Measurements from ENCODE around the gene SLC25A51. TPM values are rescaled to one million over a fixed set of nuclear protein-coding genes. Genes with fewer than 3 reads are reported as not detected.
"Not testable (repeated sequence)": the region's sequence is repeated elsewhere in the genome, so short reads cannot be mapped to it uniquely, and the experiment has no call there.

The SLC25A51 gene
- total RNA-seq, 4 donors from 2014 or later, result 21.0 to 31.6 (median 26.1) TPM

DNA sequence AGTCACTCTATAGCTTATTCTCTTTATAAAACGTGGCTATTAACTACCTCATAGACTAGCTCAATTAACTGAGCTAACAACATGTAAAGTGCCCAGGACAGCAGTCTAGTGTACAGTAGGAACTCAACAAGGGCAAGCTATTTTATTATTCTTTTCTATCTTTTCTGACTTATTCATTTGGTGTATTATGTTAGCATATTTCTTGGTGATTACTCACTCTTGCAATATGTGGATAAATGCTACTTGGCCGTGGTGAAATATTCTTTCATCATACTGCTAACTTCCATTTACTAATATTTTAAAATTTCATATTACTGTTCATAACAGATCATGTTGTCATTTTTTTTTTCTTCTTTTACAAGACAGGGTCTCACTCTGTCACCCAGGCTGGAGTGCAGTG is 4.9 kb downstream of the SLC25A51 start:
- WGBS, result 89% methylated on average over 2 of the region's 2 CpGs
- TF ChIP-seq POLR2A (IDR thresholded peaks at IDR 0.05) (no peak), EP300 (IDR thresholded peaks at IDR 0.05) (no peak), POLR2AphosphoS5 (IDR thresholded peaks at IDR 0.05) (no peak), CTCF (IDR thresholded peaks at IDR 0.05) (no peak)
- H3K4me3 ChIP-seq, result no peak overlapping the region
- H3K27ac ChIP-seq, result no peak overlapping the region
- peaks cover 51% of the 10 kb centered on the region for H3K36me3 ChIP-seq
- no peak for DNase-seq (ENCODE audit: low spot score in 2 of 2)
- no peaks in the 10 kb centered on the region for H3K9me3 ChIP-seq
- H3K27me3 ChIP-seq, result no peaks in the 10 kb centered on the region
- H3K4me1 ChIP-seq, result peaks cover 13% of the 10 kb centered on the region

DNA sequence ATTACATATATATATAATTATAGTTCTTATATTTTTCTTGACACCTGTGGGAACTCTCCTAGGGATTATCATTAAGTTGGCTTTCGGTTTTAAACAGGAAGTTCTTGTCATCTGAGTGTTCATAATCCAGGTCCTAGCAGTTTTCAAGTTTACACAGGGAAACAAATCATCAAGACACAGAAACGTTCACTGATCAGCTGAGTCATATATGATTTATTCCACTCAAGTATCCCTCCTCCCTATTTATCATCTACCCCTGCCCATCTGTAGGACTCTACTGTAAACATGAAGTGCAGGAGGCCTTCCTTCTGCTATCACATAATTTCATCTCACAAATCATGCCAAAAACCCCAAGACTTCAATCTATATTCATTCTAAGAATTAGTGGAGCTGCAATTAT is 6.3 kb downstream of the SLC25A51 start:
- peaks cover 58% of the 10 kb centered on the region for H3K36me3 ChIP-seq
- H3K4me1 ChIP-seq, result peaks cover 6% of the 10 kb centered on the region
- H3K27me3 ChIP-seq, result no peaks in the 10 kb centered on the region
- no peak overlapping the region for H3K4me3 ChIP-seq
- DNase-seq (ENCODE audit: low spot score in 2 of 2), result no peak
- H3K9me3 ChIP-seq, result no peaks in the 10 kb centered on the region
- TF ChIP-seq POLR2A (IDR thresholded peaks at IDR 0.05) (no peak), POLR2AphosphoS5 (IDR thresholded peaks at IDR 0.05) (no peak), CTCF (IDR thresholded peaks at IDR 0.05) (no peak), EP300 (IDR thresholded peaks at IDR 0.05) (no peak)
- no peak overlapping the region for H3K27ac ChIP-seq
- 55% methylated on average over 2 of the region's 2 CpGs for WGBS

DNA sequence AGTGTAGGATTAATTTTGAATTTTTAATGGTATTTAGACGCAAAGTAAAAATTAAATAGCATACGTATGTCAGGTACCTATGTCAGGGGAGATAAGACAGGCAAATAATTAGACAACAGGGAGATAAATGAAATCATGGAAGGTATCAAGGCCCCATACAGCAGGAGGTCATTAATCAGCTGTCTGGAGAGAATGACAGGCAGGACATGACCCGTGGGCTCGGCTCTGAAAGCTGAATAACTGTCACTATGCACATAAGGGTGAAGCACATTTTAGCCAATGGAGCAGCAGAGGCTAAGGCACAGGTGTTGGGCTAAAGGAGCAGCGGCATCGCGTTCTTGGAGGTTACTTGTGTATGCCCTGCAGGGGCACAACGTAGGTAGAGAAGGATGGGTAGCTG is 11.9 kb downstream of the SLC25A51 start:
- 81% methylated on average over 8 of the region's 8 CpGs for WGBS
- no peak overlapping the region for H3K4me3 ChIP-seq
- H3K36me3 ChIP-seq, result peaks cover 45% of the 10 kb centered on the region
- H3K4me1 ChIP-seq, result no peaks in the 10 kb centered on the region
- DNase-seq (ENCODE audit: low spot score in 2 of 2), result no peak
- H3K9me3 ChIP-seq, result no peaks in the 10 kb centered on the region
- no peaks in the 10 kb centered on the region for H3K27me3 ChIP-seq
- no peak overlapping the region for H3K27ac ChIP-seq
- TF ChIP-seq CTCF (IDR thresholded peaks at IDR 0.05), result no peak
- no peak for TF ChIP-seq POLR2A (IDR thresholded peaks at IDR 0.05)
- no peak for TF ChIP-seq EP300 (IDR thresholded peaks at IDR 0.05)
- no peak for TF ChIP-seq POLR2AphosphoS5 (IDR thresholded peaks at IDR 0.05)

GRCh38 chr9:37891042-37891441 is 12.9 kb downstream of the SLC25A51 start:
- not testable (repeated sequence) for DNase-seq (ENCODE audit: low spot score in 2 of 2); H3K27ac ChIP-seq; H3K27me3 ChIP-seq; H3K4me3 ChIP-seq; H3K9me3 ChIP-seq; H3K4me1 ChIP-seq
- peaks cover 35% of the 10 kb centered on the region for H3K36me3 ChIP-seq
- 98% methylated on average over 11 of the region's 17 CpGs for WGBS

GRCh38 chr9:37889536-37889935 is 14.4 kb downstream of the SLC25A51 start:
- Histone ChIP-seq H3K27me3 (no peaks in the 10 kb centered on the region), H3K4me3 (no peak overlapping the region), H3K36me3 (peaks cover 23% of the 10 kb centered on the region), H3K27ac (no peak overlapping the region), H3K4me1 (no peaks in the 10 kb centered on the region), H3K9me3 (no peaks in the 10 kb centered on the region)
- DNase-seq (ENCODE audit: low spot score in 2 of 2), result no peak
- TF ChIP-seq EP300 (IDR thresholded peaks at IDR 0.05) (no peak), POLR2AphosphoS5 (IDR thresholded peaks at IDR 0.05) (no peak), CTCF (IDR thresholded peaks at IDR 0.05) (no peak), POLR2A (IDR thresholded peaks at IDR 0.05) (no peak)

DNA sequence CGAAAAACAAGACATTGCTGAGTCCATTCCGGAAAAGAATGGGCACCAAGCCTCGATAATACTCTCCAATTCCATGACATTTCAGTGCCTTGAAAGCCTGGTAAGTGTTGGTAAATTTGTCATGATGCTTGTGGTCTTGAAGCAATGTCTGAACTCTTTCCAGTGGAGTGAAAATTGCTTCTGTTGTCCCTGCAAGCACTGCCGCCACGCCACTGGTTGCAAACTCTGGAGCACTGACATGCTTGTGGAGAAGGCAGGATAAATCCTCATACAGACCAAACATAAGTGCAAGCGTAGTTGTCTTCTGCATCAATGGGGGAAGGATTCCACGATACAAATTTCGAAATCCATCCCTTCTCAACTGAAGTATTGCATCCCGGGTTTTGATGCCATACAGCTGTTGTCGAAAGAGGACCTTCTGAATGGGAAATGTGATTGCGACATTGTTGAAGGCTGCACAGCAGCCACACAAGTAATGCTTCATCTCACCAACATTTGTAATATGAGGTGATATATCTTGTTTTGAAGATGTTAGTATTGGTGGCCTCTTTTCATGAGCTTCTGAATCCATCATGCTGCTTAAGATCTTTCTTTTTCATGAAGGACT is 15.8 kb downstream of the SLC25A51 start:
- H3K27me3 ChIP-seq; H3K4me3 ChIP-seq; H3K27ac ChIP-seq; H3K4me1 ChIP-seq; DNase-seq (ENCODE audit: low spot score in 2 of 2); H3K9me3 ChIP-seq: not testable (repeated sequence)
- WGBS, result 94% methylated on average over 11 of the region's 11 CpGs
- peaks cover 17% of the 10 kb centered on the region for H3K36me3 ChIP-seq
